Nephron progenitor cell (in vitro differentiated cells): ENCODE measurements around the gene TIMP1.
"Not testable (repeated sequence)": the region's sequence is repeated elsewhere in the genome, so short reads cannot be mapped to it uniquely, and the experiment has no call there.

Source experiments
- DNase-seq: peaks from one replicate; pipeline ENCODE4 v3.0.0; 2021
- H3K27ac Mint-ChIP-seq: 2 replicates; pipeline ENCODE4 v1.8.0; 2021; ENCODE audit warnings: mild to moderate bottlenecking, moderate library complexity, mixed read lengths
- H3K27me3 Mint-ChIP-seq: 2 replicates; pipeline ENCODE4 v1.8.0; 2021; ENCODE audit warnings: mild to moderate bottlenecking, low read depth, mixed read lengths; ENCODE audit not compliant: poor library complexity
- H3K36me3 Mint-ChIP-seq: 2 replicates; pipeline ENCODE4 v1.8.0; 2021; ENCODE audit warnings: low read depth, mixed read lengths
- H3K4me1 Mint-ChIP-seq: 2 replicates; pipeline ENCODE4 v1.8.0; 2021; ENCODE audit warnings: mixed read lengths
- H3K4me3 Mint-ChIP-seq: 2 replicates; pipeline ENCODE4 v1.8.0; 2021; ENCODE audit warnings: mild to moderate bottlenecking, moderate library complexity, mixed read lengths
- H3K9me3 Mint-ChIP-seq: 2 replicates; pipeline ENCODE4 v1.8.0; 2021; ENCODE audit warnings: mild to moderate bottlenecking, moderate library complexity, mixed read lengths
- TF ChIP-seq, protein P1 (sequence below): fragments of 200-600 bp; sonication (generic); IDR thresholded peaks from 2 replicates; pipeline ENCODE4 v1.5.0; 2021; ENCODE audit warnings: antibody characterized with exemption

TIMP1 gene

GRCh38 chrX:47596256-47596655 lies 14.0 kb downstream of the TIMP1 start:
- Mint-ChIP-seq H3K27me3 (no peaks in the 10 kb centered on the region), H3K27ac (no peak overlapping the region), H3K4me1 (no peaks in the 10 kb centered on the region), H3K9me3 (peaks cover 62% of the 10 kb centered on the region), H3K4me3 (no peak overlapping the region), H3K36me3 (peaks cover 5% of the 10 kb centered on the region)
- no peak for DNase-seq
- TF ChIP-seq, protein P1, sequence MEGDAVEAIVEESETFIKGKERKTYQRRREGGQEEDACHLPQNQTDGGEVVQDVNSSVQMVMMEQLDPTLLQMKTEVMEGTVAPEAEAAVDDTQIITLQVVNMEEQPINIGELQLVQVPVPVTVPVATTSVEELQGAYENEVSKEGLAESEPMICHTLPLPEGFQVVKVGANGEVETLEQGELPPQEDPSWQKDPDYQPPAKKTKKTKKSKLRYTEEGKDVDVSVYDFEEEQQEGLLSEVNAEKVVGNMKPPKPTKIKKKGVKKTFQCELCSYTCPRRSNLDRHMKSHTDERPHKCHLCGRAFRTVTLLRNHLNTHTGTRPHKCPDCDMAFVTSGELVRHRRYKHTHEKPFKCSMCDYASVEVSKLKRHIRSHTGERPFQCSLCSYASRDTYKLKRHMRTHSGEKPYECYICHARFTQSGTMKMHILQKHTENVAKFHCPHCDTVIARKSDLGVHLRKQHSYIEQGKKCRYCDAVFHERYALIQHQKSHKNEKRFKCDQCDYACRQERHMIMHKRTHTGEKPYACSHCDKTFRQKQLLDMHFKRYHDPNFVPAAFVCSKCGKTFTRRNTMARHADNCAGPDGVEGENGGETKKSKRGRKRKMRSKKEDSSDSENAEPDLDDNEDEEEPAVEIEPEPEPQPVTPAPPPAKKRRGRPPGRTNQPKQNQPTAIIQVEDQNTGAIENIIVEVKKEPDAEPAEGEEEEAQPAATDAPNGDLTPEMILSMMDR = no peak

DNA sequence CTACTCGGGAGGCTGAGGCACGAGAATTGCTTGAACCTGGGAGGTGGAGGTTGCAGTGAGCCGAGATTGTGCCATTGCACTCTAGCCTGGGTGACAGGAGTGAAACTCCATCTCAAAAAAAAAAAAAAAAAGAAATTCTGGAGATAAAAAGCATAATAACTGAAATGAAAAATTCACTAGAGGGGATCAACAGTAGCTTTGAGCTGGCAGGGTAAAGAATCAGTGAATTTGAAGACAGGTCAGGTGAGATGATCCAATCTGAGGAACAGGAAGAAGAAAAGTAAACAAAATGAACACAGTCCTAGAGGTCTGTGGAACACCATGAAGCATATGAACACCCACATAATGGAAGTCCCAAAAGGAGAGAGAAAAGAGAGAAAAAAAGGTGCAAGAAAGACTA lies 15.0 kb downstream of the TIMP1 start:
- H3K36me3 Mint-ChIP-seq = peaks cover 5% of the 10 kb centered on the region
- peaks cover 68% of the 10 kb centered on the region for H3K9me3 Mint-ChIP-seq
- no peak overlapping the region for H3K27ac Mint-ChIP-seq
- no peaks in the 10 kb centered on the region for H3K27me3 Mint-ChIP-seq
- TF ChIP-seq, protein P1 = no peak
- H3K4me1 Mint-ChIP-seq = no peaks in the 10 kb centered on the region
- no peak overlapping the region for H3K4me3 Mint-ChIP-seq
- no peak for DNase-seq

DNA sequence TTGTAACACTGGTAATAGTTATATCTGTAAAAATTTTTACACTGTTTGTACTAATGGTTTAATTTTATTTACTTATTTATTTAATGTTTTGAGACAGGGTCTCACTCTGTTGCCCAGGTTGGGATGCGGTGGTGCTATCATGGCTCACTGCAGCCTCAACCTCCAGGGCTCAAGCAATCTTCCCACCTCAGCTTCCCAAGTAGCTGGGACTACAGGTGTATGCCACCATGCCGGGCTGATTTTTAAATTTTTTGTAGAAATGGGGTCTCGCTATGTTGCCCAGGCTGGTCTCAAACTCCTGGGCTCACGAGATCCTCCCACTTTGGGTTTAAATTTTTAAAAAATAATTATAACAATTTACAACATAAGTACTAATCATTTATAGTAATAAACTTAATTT lies 20.9 kb downstream of the TIMP1 start:
- H3K9me3 Mint-ChIP-seq = peaks cover 49% of the 10 kb centered on the region
- H3K4me1 Mint-ChIP-seq, H3K36me3 Mint-ChIP-seq, H3K27me3 Mint-ChIP-seq, H3K4me3 Mint-ChIP-seq, DNase-seq, H3K27ac Mint-ChIP-seq: not testable (repeated sequence)

GRCh38 chrX:47605024-47605423 lies 22.8 kb downstream of the TIMP1 start:
- Mint-ChIP-seq H3K4me3 (no peak overlapping the region), H3K4me1 (peaks cover 11% of the 10 kb centered on the region)

DNA sequence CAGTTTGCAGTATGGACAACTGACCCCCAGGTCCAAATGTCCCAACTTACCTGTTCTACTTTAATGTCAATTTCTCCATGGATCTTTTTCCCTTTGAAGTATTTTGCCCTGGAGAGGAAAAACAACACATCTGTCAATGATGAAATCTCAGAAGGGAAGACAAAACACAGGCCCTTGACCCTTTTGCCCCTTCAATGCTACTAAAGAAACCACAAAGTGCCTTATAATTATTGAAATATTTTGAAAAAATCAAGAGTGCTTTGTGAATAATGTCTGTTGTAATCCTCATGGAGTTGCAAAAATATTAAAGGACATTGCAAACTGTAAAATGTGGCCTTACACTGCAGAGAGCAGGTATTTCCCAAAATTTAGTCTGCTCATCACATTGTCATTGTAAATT lies 24.9 kb downstream of the TIMP1 start:
- H3K4me3 Mint-ChIP-seq = no peak overlapping the region

More at GRCh38 chrX:47605024-47605423, 22.8 kb downstream of the TIMP1 start:
- no peaks in the 10 kb centered on the region for H3K27me3 Mint-ChIP-seq
- H3K36me3 Mint-ChIP-seq = no peaks in the 10 kb centered on the region
- DNase-seq = no peak
- H3K27ac Mint-ChIP-seq = no peak overlapping the region
- TF ChIP-seq, protein P1 = no peak
- peaks cover 53% of the 10 kb centered on the region for H3K9me3 Mint-ChIP-seq

DNA sequence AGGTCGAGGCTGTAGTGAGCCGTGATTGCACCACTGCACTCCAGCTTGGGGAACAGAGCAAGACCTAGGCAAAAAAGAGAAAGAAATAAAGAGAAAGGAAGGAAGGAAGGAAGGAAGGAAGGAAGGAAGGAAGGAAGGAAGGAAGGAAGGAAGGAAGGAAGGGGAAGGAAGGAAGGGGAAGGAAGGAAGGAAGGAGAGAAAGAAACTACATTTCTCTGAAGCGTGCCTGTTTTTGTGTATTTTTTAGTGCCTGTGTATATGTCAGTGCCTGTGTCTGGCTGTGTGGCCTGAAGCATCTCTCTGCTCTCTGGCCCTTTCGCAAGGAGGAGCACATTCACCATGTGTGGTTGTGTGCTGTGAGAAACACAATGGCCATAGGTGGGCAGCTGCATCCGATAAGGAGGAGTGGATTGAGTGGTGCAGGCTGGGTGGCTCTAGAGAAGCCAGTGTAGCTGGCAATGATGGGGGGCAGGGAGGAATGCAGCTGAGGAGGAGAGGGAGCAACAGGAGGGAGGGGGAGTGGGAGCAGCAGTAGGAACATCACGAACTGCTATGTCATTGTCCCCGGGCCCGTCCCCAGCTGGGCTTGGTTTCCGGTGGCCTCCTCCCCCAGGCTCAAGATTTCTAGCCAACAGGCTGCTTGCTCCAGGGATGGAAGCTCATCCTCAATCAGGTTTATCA lies 26.0 kb downstream of the TIMP1 start:
- H3K27ac Mint-ChIP-seq = peak overlapping the region; percentile 30
- peak; percentile 12 for DNase-seq

More for the DNA sequence above, 24.9 kb downstream of the TIMP1 start:
- no peaks in the 10 kb centered on the region for H3K36me3 Mint-ChIP-seq
- H3K27me3 Mint-ChIP-seq = peaks cover 3% of the 10 kb centered on the region
- TF ChIP-seq, protein P1 = no peak
- peaks cover 43% of the 10 kb centered on the region for H3K9me3 Mint-ChIP-seq
- no peak for DNase-seq
- peaks cover 11% of the 10 kb centered on the region for H3K4me1 Mint-ChIP-seq
- no peak overlapping the region for H3K27ac Mint-ChIP-seq

More for the DNA sequence above, 26.0 kb downstream of the TIMP1 start:
- Mint-ChIP-seq H3K27me3 (peaks cover 4% of the 10 kb centered on the region), H3K4me3 (peak overlapping the region; percentile 28), H3K4me1 (peaks cover 11% of the 10 kb centered on the region), H3K9me3 (peaks cover 51% of the 10 kb centered on the region), H3K36me3 (no peaks in the 10 kb centered on the region)
- TF ChIP-seq, protein P1 = no peak
